Measurements from ENCODE around the gene NCKAP5. TPM values are rescaled to one million over a fixed set of nuclear protein-coding genes. Genes with fewer than 3 reads are reported as not detected.

Gene NCKAP5
- total RNA-seq, 5 donors from 2014 or later (not counting 1 experiment from before 2014, with no cell fraction given): 0.06 TPM; not detected in 4

GRCh38 chr2:132772340-132772739 is 795.9 kb downstream of the NCKAP5 start:
- Mint-ChIP-seq H3K27me3 (no peaks in the 10 kb centered on the region), H3K4me1 (no peaks in the 10 kb centered on the region), H3K9me3 (peaks cover 3 to 4% (median 4%) of the 10 kb centered on the region in 3 donors), H3K27ac (no peak overlapping the region), H3K36me3 (no peaks in the 10 kb centered on the region), H3K4me3 (no peak overlapping the region)
- no peaks in the 10 kb centered on the region for H3K36me3 ChIP-seq (ENCODE audit: control insufficient read depth in 2 of 2, extremely low read depth in 1 of 2, insufficient read depth in 1 of 2, low read length in 1 of 2)
- ATAC-seq (replicated peaks in 1 of 4): no peak
- ChIA-PET POLR2A (no interaction called here), CTCF (no interaction called here)
- no peak overlapping the region for H3K27ac ChIP-seq (ENCODE audit: low read length)
- WGBS (ENCODE audit: insufficient coverage): no CpG with 5 or more reads among the region's 2 CpGs
- H3K4me3 ChIP-seq (ENCODE audit: control insufficient read depth in 1 of 2, extremely low read depth in 1 of 2, low read length in 1 of 2): no peak overlapping the region
- no peaks in the 10 kb centered on the region for H3K4me1 ChIP-seq (ENCODE audit: control insufficient read depth in 1 of 2, extremely low read depth in 1 of 2, insufficient read depth in 2 of 2, low read length in 2 of 2)
- DNase-seq: no peak
- no peaks in the 10 kb centered on the region for H3K27me3 ChIP-seq (replicated peaks in 1 of 2; ENCODE audit: control insufficient read depth in 2 of 2, extremely low read depth in 1 of 2, insufficient read depth in 2 of 2, low read length in 1 of 2)
- no peaks in the 10 kb centered on the region for H3K9me3 ChIP-seq

- no peaks in the 10 kb centered on the region for H3K27me3 ChIP-seq (replicated peaks in 1 of 2; ENCODE audit: control insufficient read depth in 2 of 2, extremely low read depth in 1 of 2, insufficient read depth in 2 of 2, low read length in 1 of 2)
- no peaks in the 10 kb centered on the region for H3K4me1 Mint-ChIP-seq
- H3K9me3 Mint-ChIP-seq: peaks cover 6 to 13% (median 9%) of the 10 kb centered on the region in 3 donors
- no peak overlapping the region for H3K27ac Mint-ChIP-seq
- ChIA-PET CTCF (no interaction called here), POLR2A (no interaction called here)
- H3K9me3 ChIP-seq: no peaks in the 10 kb centered on the region
- no CpG with 5 or more reads among the region's 1 CpG for WGBS (ENCODE audit: insufficient coverage)
- DNase-seq: no peak
- H3K4me3 Mint-ChIP-seq: no peak overlapping the region
- H3K36me3 Mint-ChIP-seq: no peaks in the 10 kb centered on the region
- H3K36me3 ChIP-seq (ENCODE audit: control insufficient read depth in 2 of 2, extremely low read depth in 1 of 2, insufficient read depth in 1 of 2, low read length in 1 of 2): no peaks in the 10 kb centered on the region
- peaks cover 0 to 3% of the 10 kb centered on the region in 2 donors for H3K27me3 Mint-ChIP-seq
- no peaks in the 10 kb centered on the region for H3K4me1 ChIP-seq (ENCODE audit: control insufficient read depth in 1 of 2, extremely low read depth in 1 of 2, insufficient read depth in 2 of 2, low read length in 2 of 2)
- H3K4me3 ChIP-seq (ENCODE audit: control insufficient read depth in 1 of 2, extremely low read depth in 1 of 2, low read length in 1 of 2): no peak overlapping the region
- no peak for ATAC-seq (replicated peaks in 1 of 4)
- no peak overlapping the region for H3K27ac ChIP-seq (ENCODE audit: low read length)
Measured at GRCh38 chr2:132766573-132766972, 801.7 kb downstream of the NCKAP5 start.

- Mint-ChIP-seq H3K9me3 (peaks cover 3 to 6% (median 4%) of the 10 kb centered on the region in 3 donors), H3K36me3 (no peaks in the 10 kb centered on the region), H3K4me1 (no peaks in the 10 kb centered on the region), H3K27ac (no peak overlapping the region), H3K27me3 (peaks cover 0 to 3% of the 10 kb centered on the region in 2 donors), H3K4me3 (no peak overlapping the region)
- no peak overlapping the region for H3K27ac ChIP-seq (ENCODE audit: low read length)
- no peak overlapping the region for H3K4me3 ChIP-seq (ENCODE audit: control insufficient read depth in 1 of 2, extremely low read depth in 1 of 2, low read length in 1 of 2)
- no peak for DNase-seq
- H3K27me3 ChIP-seq (replicated peaks in 1 of 2; ENCODE audit: control insufficient read depth in 2 of 2, extremely low read depth in 1 of 2, insufficient read depth in 2 of 2, low read length in 1 of 2): no peaks in the 10 kb centered on the region
- no peaks in the 10 kb centered on the region for H3K36me3 ChIP-seq (ENCODE audit: control insufficient read depth in 2 of 2, extremely low read depth in 1 of 2, insufficient read depth in 1 of 2, low read length in 1 of 2)
- ChIA-PET CTCF (no interaction called here), POLR2A (no interaction called here)
- H3K4me1 ChIP-seq (ENCODE audit: control insufficient read depth in 1 of 2, extremely low read depth in 1 of 2, insufficient read depth in 2 of 2, low read length in 2 of 2): no peaks in the 10 kb centered on the region
- no peak for ATAC-seq (replicated peaks in 1 of 4)
- no peaks in the 10 kb centered on the region for H3K9me3 ChIP-seq
- no CpG with 5 or more reads among the region's 1 CpG for WGBS (ENCODE audit: insufficient coverage)
Measured at GRCh38 chr2:132761437-132761836, 806.8 kb downstream of the NCKAP5 start.

- H3K36me3 ChIP-seq (ENCODE audit: control insufficient read depth in 2 of 2, extremely low read depth in 1 of 2, insufficient read depth in 1 of 2, low read length in 1 of 2): no peaks in the 10 kb centered on the region
- no peaks in the 10 kb centered on the region for H3K4me1 ChIP-seq (ENCODE audit: control insufficient read depth in 1 of 2, extremely low read depth in 1 of 2, insufficient read depth in 2 of 2, low read length in 2 of 2)
- H3K27me3 ChIP-seq (replicated peaks in 1 of 2; ENCODE audit: control insufficient read depth in 2 of 2, extremely low read depth in 1 of 2, insufficient read depth in 2 of 2, low read length in 1 of 2): no peaks in the 10 kb centered on the region
- H3K27ac ChIP-seq (ENCODE audit: low read length): no peak overlapping the region
- no peaks in the 10 kb centered on the region for H3K4me1 Mint-ChIP-seq
- no peaks in the 10 kb centered on the region for H3K36me3 Mint-ChIP-seq
- peaks cover 0 to 3% of the 10 kb centered on the region in 2 donors for H3K27me3 Mint-ChIP-seq
- DNase-seq: no peak
- H3K4me3 Mint-ChIP-seq: no peak overlapping the region
- peaks cover 3 to 6% (median 4%) of the 10 kb centered on the region in 3 donors for H3K9me3 Mint-ChIP-seq
- ChIA-PET POLR2A (no interaction called here), CTCF (no interaction called here)
- H3K9me3 ChIP-seq: no peaks in the 10 kb centered on the region
- no peak overlapping the region for H3K4me3 ChIP-seq (ENCODE audit: control insufficient read depth in 1 of 2, extremely low read depth in 1 of 2, low read length in 1 of 2)
- H3K27ac Mint-ChIP-seq: no peak overlapping the region
- WGBS (ENCODE audit: insufficient coverage): 64% methylated on average over 3 of the region's 4 CpGs
- ATAC-seq (replicated peaks in 1 of 4): no peak
Measured at GRCh38 chr2:132760971-132761370, 807.3 kb downstream of the NCKAP5 start.

GRCh38 chr2:132760405-132760804 is 807.9 kb downstream of the NCKAP5 start:
- POLR2A ChIA-PET: no interaction called here
- CTCF ChIA-PET: no interaction called here
- ATAC-seq (replicated peaks in 1 of 4) (no peak), DNase-seq (no peak)
- no peaks in the 10 kb centered on the region for H3K27me3 ChIP-seq (replicated peaks in 1 of 2; ENCODE audit: control insufficient read depth in 2 of 2, extremely low read depth in 1 of 2, insufficient read depth in 2 of 2, low read length in 1 of 2)
- H3K36me3 Mint-ChIP-seq: no peaks in the 10 kb centered on the region
- H3K27ac ChIP-seq (ENCODE audit: low read length): no peak overlapping the region
- peaks cover 3 to 6% (median 4%) of the 10 kb centered on the region in 3 donors for H3K9me3 Mint-ChIP-seq
- H3K36me3 ChIP-seq (ENCODE audit: control insufficient read depth in 2 of 2, extremely low read depth in 1 of 2, insufficient read depth in 1 of 2, low read length in 1 of 2): no peaks in the 10 kb centered on the region
- H3K27me3 Mint-ChIP-seq: peaks cover 0 to 3% of the 10 kb centered on the region in 2 donors
- H3K4me1 Mint-ChIP-seq: no peaks in the 10 kb centered on the region
- no peak overlapping the region for H3K4me3 Mint-ChIP-seq
- H3K9me3 ChIP-seq: no peaks in the 10 kb centered on the region
- no peaks in the 10 kb centered on the region for H3K4me1 ChIP-seq (ENCODE audit: control insufficient read depth in 1 of 2, extremely low read depth in 1 of 2, insufficient read depth in 2 of 2, low read length in 2 of 2)
- H3K27ac Mint-ChIP-seq: no peak overlapping the region
- no peak overlapping the region for H3K4me3 ChIP-seq (ENCODE audit: control insufficient read depth in 1 of 2, extremely low read depth in 1 of 2, low read length in 1 of 2)

- Mint-ChIP-seq H3K27me3 (peaks cover 0 to 3% of the 10 kb centered on the region in 2 donors), H3K9me3 (peaks cover 6 to 9% (median 7%) of the 10 kb centered on the region in 3 donors), H3K4me1 (no peaks in the 10 kb centered on the region), H3K36me3 (no peaks in the 10 kb centered on the region), H3K27ac (no peak overlapping the region), H3K4me3 (no peak overlapping the region)
- DNase-seq (no peak), ATAC-seq (replicated peaks in 1 of 4) (no peak)
- Histone ChIP-seq H3K4me1 (ENCODE audit: control insufficient read depth in 1 of 2, extremely low read depth in 1 of 2, insufficient read depth in 2 of 2, low read length in 2 of 2) (no peaks in the 10 kb centered on the region), H3K4me3 (ENCODE audit: control insufficient read depth in 1 of 2, extremely low read depth in 1 of 2, low read length in 1 of 2) (no peak overlapping the region), H3K27ac (ENCODE audit: low read length) (no peak overlapping the region), H3K9me3 (no peaks in the 10 kb centered on the region), H3K27me3 (replicated peaks in 1 of 2; ENCODE audit: control insufficient read depth in 2 of 2, extremely low read depth in 1 of 2, insufficient read depth in 2 of 2, low read length in 1 of 2) (no peaks in the 10 kb centered on the region), H3K36me3 (ENCODE audit: control insufficient read depth in 2 of 2, extremely low read depth in 1 of 2, insufficient read depth in 1 of 2, low read length in 1 of 2) (no peaks in the 10 kb centered on the region)
- CTCF ChIA-PET: interaction anchor here in 1 of 2 donors (0.6 kb wide), 1 partner anchor 1487 kb away, joined by 4 read pairs; no protein-coding TSS in a partner anchor
- POLR2A ChIA-PET: no interaction called here
Measured at GRCh38 chr2:132758995-132759394, 809.3 kb downstream of the NCKAP5 start.

GRCh38 chr2:132757676-132758075 is 810.6 kb downstream of the NCKAP5 start:
- Mint-ChIP-seq H3K4me3 (no peak overlapping the region), H3K9me3 (peaks cover 6 to 14% (median 7%) of the 10 kb centered on the region in 3 donors), H3K4me1 (no peaks in the 10 kb centered on the region), H3K27me3 (no peaks in the 10 kb centered on the region), H3K27ac (no peak overlapping the region), H3K36me3 (no peaks in the 10 kb centered on the region)
- 29% methylated on average over 1 of the region's 3 CpGs for WGBS (ENCODE audit: insufficient coverage)
- Histone ChIP-seq H3K27ac (ENCODE audit: low read length) (no peak overlapping the region), H3K9me3 (no peaks in the 10 kb centered on the region), H3K4me1 (ENCODE audit: control insufficient read depth in 1 of 2, extremely low read depth in 1 of 2, insufficient read depth in 2 of 2, low read length in 2 of 2) (no peaks in the 10 kb centered on the region), H3K4me3 (ENCODE audit: control insufficient read depth in 1 of 2, extremely low read depth in 1 of 2, low read length in 1 of 2) (no peak overlapping the region), H3K27me3 (replicated peaks in 1 of 2; ENCODE audit: control insufficient read depth in 2 of 2, extremely low read depth in 1 of 2, insufficient read depth in 2 of 2, low read length in 1 of 2) (no peaks in the 10 kb centered on the region), H3K36me3 (ENCODE audit: control insufficient read depth in 2 of 2, extremely low read depth in 1 of 2, insufficient read depth in 1 of 2, low read length in 1 of 2) (no peaks in the 10 kb centered on the region)
- DNase-seq (no peak), ATAC-seq (replicated peaks in 1 of 4) (no peak)
- ChIA-PET POLR2A (no interaction called here), CTCF (no interaction called here)

Data from T-cell (primary cell).